A673 (cell line): ENCODE measurements around the gene NCOA3. TPM values are rescaled to one million over a fixed set of nuclear protein-coding genes. Genes with fewer than 3 reads are reported as not detected.

Source experiments
- BruUV-seq: library from RNA; stranded (reverse); fragments of 400-500 nt; replicated peaks from 2 replicates; lab custom pipeline; 2021; lab: Mats Ljungman, UMichigan
- CTCF ChIA-PET: fragments of 300-600 bp; sonication (Branson Sonifier 250); formaldehyde crosslinking; loops from one replicate; lab custom pipeline; 2022; ENCODE audit warnings: antibody characterized with exemption; lab: Charles Lee
- POLR2A ChIA-PET: fragments of 300-600 bp; sonication (Branson Sonifier 250); formaldehyde crosslinking; loops from one replicate; lab custom pipeline; 2022; ENCODE audit warnings: antibody characterized with exemption; ENCODE audit not compliant: low non-redundant PET; lab: Charles Lee
- DNase-seq: peaks from one replicate; pipeline ENCODE4 v3.0.0-alpha.2; 2015; ENCODE audit warnings: low spot score
- H3K27ac ChIP-seq: fragments of 200-600 bp; sonication (generic); 2 replicates; pipeline ENCODE4 v1.5.1; 2016; ENCODE audit warnings: mixed run types, low read depth, mild to moderate bottlenecking, mixed read lengths, antibody characterized with exemption, low read length; ENCODE audit not compliant: poor library complexity, severe bottlenecking
- H3K27me3 ChIP-seq: fragments of 200-600 bp; sonication (generic); replicated peaks from 2 replicates; pipeline ENCODE4 v1.6.1; 2017; ENCODE audit warnings: mixed run types, low read depth, mild to moderate bottlenecking, mixed read lengths, antibody characterized with exemption, low read length; ENCODE audit not compliant: insufficient read depth, poor library complexity
- H3K36me3 ChIP-seq: fragments of 200-600 bp; sonication (generic); 2 replicates; pipeline ENCODE4 v1.6.1; 2016; ENCODE audit warnings: mixed run types, mild to moderate bottlenecking, mixed read lengths, antibody characterized with exemption, low read length; ENCODE audit not compliant: insufficient read depth, poor library complexity, severe bottlenecking
- H3K4me1 ChIP-seq: fragments of 200-600 bp; sonication (generic); 2 replicates; pipeline ENCODE4 v1.6.1; 2017; ENCODE audit warnings: mixed run types, mild to moderate bottlenecking, mixed read lengths, antibody characterized with exemption, low read length; ENCODE audit not compliant: insufficient read depth, poor library complexity, severe bottlenecking
- H3K4me3 ChIP-seq: fragments of 200-600 bp; sonication (generic); 2 replicates; pipeline ENCODE4 v1.5.1; 2016; ENCODE audit warnings: low read depth, mixed run types, mild to moderate bottlenecking, mixed read lengths, low read length; ENCODE audit not compliant: poor library complexity, severe bottlenecking
- H3K9me3 ChIP-seq: fragments of 200-600 bp; sonication (generic); 2 replicates; pipeline ENCODE4 v1.6.1; 2016; ENCODE audit warnings: mixed run types, low read depth, mild to moderate bottlenecking, mixed read lengths, antibody characterized with exemption, low read length; ENCODE audit not compliant: poor library complexity, severe bottlenecking
- EZH2 ChIP-seq: fragments of 200-600 bp; sonication (generic); IDR thresholded peaks from 2 replicates; pipeline ENCODE4 v1.6.1; 2017; ENCODE audit warnings: borderline replicate concordance, low read depth, mild to moderate bottlenecking, mixed read lengths, antibody characterized with exemption, low read length; ENCODE audit not compliant: poor library complexity, severe bottlenecking
- intact Hi-C: fragments of 100-400 bp; cut with micrococcal nuclease; formaldehyde crosslinking; loops from one replicate; pipeline ENCODE4 v1.10.0; 2022; ENCODE audit not compliant: unreplicated experiment
- total RNA-seq: library from RNA; stranded (reverse); gene quantifications from 2 replicates; pipeline ENCODE4 v1.2.3, GENCODE V29; 2021
- TF ChIP-seq, protein P1 (sequence below): fragments of 300-800, 200-600 bp; sonication (generic); conservative IDR thresholded peaks from 2 replicates; pipeline ENCODE4 v1.5.1; 2017; ENCODE audit warnings: low read depth, mild to moderate bottlenecking, antibody characterized with exemption, low read length, moderate library complexity, mixed read lengths

The NCOA3 gene
- total RNA-seq, 1 experiment from 2014 or later, result 26.8 TPM

DNA sequence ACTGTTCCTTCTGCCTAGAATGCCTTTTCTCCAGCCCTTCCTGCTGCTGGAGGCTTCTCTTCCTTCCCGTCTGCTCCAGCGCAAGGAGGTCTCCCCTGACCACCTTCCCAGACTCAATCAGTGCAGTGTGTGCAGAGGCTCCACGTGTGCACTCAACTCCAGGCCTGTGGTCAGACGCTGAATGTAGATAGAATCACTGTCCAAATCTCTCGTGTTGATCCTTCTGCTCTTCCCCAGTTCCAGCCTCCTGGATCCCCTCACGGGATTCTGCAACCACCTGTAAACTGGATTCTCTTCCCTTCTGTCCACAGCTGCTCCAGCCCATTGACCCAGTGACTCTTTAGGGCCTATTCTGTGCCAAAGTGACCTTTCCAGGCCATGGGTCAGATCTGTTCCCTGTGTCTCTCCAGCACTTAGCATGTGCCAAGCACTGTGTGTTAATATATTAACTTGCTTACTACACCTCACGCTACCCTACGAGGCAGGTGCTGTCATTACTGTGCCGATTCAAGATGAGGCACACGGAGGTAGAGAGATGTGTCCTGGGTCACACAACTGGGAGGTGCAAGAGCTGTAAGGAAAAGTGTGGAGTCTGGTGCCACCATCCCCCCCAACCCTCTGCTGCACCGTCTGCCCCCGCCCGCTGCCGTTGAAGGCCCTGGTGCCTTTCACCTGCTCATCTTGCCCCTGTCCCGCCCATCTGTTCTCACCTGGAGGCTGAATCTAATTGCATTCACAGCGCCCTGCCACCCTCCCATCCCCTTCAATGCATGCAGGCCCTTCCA is 171.4 kb downstream of the NCOA3 start:
- no peak for DNase-seq
- BruUV-seq, result no TSS peak
- Histone ChIP-seq H3K4me3 (no peak overlapping the region), H3K4me1 (no peaks in the 10 kb centered on the region), H3K36me3 (no peaks in the 10 kb centered on the region), H3K9me3 (no peaks in the 10 kb centered on the region), H3K27ac (no peak overlapping the region), H3K27me3 (no peaks in the 10 kb centered on the region)
- intact Hi-C loops, result loop anchor here (10.0 kb wide), 1 partner anchor 622 kb away; no protein-coding TSS in a partner anchor
- ChIA-PET CTCF (no interaction called here), POLR2A (no interaction called here)
- TF ChIP-seq, protein P1, sequence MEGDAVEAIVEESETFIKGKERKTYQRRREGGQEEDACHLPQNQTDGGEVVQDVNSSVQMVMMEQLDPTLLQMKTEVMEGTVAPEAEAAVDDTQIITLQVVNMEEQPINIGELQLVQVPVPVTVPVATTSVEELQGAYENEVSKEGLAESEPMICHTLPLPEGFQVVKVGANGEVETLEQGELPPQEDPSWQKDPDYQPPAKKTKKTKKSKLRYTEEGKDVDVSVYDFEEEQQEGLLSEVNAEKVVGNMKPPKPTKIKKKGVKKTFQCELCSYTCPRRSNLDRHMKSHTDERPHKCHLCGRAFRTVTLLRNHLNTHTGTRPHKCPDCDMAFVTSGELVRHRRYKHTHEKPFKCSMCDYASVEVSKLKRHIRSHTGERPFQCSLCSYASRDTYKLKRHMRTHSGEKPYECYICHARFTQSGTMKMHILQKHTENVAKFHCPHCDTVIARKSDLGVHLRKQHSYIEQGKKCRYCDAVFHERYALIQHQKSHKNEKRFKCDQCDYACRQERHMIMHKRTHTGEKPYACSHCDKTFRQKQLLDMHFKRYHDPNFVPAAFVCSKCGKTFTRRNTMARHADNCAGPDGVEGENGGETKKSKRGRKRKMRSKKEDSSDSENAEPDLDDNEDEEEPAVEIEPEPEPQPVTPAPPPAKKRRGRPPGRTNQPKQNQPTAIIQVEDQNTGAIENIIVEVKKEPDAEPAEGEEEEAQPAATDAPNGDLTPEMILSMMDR, result no peak
- no peak for TF ChIP-seq EZH2

DNA sequence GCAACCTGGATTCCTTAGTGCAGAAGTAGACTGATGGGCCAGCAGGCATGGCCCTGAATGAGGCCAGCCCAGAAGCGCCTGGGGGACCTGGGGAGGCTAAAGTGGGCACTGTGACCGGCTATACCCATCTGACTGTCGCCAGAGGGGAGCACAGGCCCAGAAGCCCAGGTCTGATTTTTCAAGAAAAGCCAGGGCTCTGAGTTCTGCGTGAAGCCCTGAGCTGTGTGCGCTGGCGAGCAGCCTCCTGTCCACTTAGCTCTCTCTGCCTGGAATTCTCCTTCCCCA is 171.9 kb downstream of the NCOA3 start:
- Histone ChIP-seq H3K36me3 (no peaks in the 10 kb centered on the region), H3K4me3 (no peak overlapping the region), H3K27me3 (no peaks in the 10 kb centered on the region), H3K27ac (no peak overlapping the region), H3K9me3 (no peaks in the 10 kb centered on the region), H3K4me1 (no peaks in the 10 kb centered on the region)
- intact Hi-C loops, result loop anchor here (10.0 kb wide), 1 partner anchor 621 kb away; no protein-coding TSS in a partner anchor
- TF ChIP-seq, protein P1, result no peak
- TF ChIP-seq EZH2, result no peak
- POLR2A ChIA-PET, result no interaction called here
- no TSS peak for BruUV-seq
- no peak for DNase-seq
- CTCF ChIA-PET, result no interaction called here

DNA sequence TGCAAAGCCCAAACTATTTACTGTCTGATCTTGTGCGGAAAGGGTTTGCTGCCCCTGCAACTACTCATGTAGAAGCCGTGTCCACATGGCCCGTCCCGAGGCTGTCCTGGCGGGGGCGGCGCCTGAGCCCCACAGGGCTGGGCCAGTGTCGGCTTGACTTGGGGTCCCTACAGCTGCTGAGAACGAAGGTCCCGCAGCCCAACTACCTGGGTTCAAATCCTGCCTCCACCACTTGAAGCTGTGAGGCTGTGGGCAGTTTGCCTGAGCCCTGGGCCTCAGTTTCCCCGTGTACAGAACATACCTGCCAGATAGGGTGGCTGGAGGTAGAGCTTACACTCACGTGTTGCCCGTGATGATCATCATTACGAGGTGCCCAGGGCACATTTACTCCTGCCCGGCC is 172.5 kb downstream of the NCOA3 start:
- ChIA-PET CTCF (no interaction called here), POLR2A (no interaction called here)
- Histone ChIP-seq H3K9me3 (no peaks in the 10 kb centered on the region), H3K36me3 (no peaks in the 10 kb centered on the region), H3K27ac (no peak overlapping the region), H3K4me3 (no peak overlapping the region), H3K4me1 (no peaks in the 10 kb centered on the region), H3K27me3 (no peaks in the 10 kb centered on the region)
- DNase-seq, result no peak
- no TSS peak for BruUV-seq
- intact Hi-C loops, result loop anchor here (10.0 kb wide), 1 partner anchor 621 kb away; no protein-coding TSS in a partner anchor
- TF ChIP-seq, protein P1, result no peak
